HUDEP-2 (cell line): ENCODE data around the gene SLC22A13.
A peak's percentile ranks its signal among the peaks of the same experiment; 100 is the strongest.
"Not testable (repeated sequence)": the region's sequence is repeated elsewhere in the genome, so short reads cannot be mapped to it uniquely, and the experiment has no call there.

Experiments
- DNase-seq, 76 experiments: peaks; one replicate each; lab custom pipeline; 2025; ENCODE audit not compliant: unreplicated experiment in 76 of 76; lab: John Stamatoyannopoulos, UW

Gene SLC22A13

GRCh38 chr3:38265604-38266307 is at the start of gene SLC22A13:
Gene SLC22A13 (plus strand): TSS chr3:38265812. CDS start chr3:38265861, 49 bp downstream.
- no peak for DNase-seq

GRCh38 chr3:38219609-38220197 is 45.9 kb upstream of the SLC22A13 start:
- no peak for DNase-seq

DNA sequence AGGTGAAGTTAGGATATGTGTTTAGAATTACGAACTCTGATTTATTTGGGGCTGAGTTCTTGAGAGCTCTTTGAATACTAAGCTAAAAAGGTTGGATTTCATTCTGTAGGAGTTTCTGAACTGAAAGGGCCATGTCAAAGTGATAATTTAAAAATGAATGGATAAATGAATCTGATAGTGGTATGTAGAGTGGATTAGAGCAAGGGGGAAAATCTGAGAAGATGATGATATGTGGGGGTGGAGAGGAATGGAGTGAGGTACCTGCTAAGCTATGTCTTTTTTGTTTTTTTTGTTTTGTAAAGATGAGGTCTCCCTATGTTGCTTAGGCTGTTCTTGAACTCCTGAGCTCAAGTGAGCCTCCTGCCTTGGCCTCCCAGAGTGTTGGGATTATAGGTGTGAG is 44.6 kb upstream of the SLC22A13 start:
- DNase-seq: no peak

GRCh38 chr3:38222032-38222634 is 43.5 kb upstream of the SLC22A13 start:
- peak in 70 of 76 experiments; percentile 9 to 86 (median 60) for DNase-seq

DNA sequence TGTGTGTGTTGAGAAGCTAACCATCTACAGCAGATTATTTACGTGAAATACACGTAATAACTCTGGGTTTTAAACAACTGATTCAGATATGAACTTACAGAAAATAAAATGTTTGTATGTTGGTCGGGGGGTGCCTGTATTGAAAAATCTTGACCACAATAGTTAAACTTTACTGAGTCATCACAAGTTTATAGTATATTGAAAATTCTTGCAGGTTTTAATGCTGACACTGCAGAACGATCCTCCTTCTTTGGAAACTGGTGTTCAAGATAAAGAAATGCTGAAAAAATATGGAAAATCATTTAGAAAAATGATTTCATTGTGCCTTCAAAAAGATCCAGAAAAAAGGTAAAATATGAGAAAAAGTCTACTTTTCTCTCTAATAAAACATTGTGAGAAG is 41.3 kb upstream of the SLC22A13 start:
- DNase-seq: no peak

DNA sequence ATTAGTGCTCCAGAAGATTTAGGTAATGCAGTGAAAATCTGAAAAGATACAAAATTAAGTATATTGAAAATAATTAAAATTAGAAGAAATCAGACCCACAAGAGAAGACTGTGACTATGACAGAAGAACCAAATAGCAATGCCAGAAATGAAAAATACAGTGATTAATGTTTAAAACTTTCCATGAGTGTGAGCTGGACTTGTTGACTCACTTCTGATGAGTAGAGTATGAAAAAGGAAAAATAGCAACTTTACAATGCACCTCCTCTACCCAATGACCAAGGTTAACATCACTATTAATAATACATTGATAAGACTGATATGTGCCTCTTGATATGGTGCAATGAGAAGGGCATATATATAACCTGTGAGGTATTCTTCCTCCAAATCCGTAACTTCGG is 39.3 kb upstream of the SLC22A13 start:
- no peak for DNase-seq

DNA sequence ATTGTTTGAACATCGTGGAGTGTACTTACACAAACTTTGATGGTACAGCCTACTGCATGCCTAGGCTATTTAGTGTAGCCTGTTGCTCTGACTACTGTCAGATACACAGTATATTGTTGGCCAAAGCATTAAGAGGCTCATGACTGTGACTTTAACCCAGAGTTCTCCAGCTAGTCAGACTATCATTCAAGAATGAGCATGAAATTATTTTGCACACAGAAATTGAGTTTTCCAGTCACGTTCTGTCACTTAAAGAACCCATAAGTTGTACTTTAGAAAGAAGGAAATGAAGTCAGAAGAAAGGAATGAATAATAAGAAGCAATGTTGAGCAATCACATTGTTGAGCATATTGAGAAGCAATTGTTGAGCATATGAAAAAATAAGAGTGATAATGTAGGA is 37.6 kb upstream of the SLC22A13 start:
- no peak for DNase-seq

DNA sequence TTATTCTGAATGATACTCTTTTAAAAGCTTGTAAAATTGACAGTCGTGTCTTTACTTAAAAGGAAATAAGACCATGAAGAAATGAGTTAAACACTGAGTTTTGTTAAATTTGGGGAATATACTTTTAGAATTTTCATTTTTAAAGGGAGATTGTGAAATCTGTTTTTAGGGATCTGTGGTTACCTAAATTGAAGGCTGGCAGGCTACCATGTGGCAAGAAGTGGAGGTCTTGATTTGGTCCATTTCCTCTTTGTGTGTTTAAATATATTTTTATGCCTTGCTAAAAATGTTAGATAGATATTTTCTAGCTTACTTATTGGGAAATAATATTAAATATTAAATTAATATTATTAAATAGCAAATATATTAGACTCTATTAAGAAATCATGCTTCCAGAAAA is 36.6 kb upstream of the SLC22A13 start:
- no peak for DNase-seq

- no peak for DNase-seq
Measured at GRCh38 chr3:38232701-38233100, 32.9 kb upstream of the SLC22A13 start.

DNA sequence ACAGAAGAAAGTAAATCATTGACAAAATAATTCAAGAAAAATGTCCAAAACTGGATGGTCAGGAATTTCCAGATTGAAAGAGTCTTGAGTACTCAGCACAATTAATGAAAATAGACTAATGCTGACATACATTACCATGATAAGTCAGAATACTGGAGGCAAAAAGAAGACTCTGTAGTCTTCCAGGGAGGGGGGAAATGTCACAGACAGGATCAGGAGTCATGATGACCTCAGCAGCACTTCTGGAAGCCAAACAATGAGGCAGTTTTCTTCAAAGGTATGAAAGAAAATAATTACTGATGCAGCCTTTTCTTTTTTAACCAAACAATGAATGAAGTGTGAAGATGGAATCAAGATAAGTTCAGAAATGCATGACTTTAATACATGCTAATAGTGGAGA is 30.1 kb upstream of the SLC22A13 start:
- DNase-seq: no peak

DNA sequence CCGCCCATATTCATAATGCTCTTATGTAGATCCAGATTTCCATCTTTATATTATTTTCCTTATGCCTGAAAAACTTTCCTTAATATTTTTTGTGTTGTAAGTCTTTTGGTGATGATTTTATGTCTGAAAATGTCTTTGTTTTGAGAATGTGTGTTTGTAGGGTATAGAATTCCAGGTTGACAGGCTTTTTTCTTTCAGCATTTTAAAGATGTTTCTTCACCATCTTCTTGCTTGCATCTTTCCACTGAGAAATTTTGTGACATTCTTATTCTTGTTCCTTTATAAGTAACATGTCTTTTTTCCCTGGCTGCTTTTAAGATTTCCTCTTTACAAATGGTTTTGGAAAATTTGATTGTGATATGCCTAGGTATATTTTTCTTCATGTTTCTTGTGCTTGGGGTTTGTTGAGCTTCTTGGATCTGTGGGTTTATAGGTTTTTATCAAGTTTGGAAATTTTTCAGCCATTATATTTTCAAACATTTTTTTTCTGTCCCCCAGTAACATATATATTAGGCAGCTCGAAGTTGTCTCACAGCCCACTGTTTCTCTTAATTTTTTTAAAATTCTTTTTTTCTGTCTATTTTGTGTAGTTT is 27.1 kb upstream of the SLC22A13 start:
- DNase-seq: no peak

DNA sequence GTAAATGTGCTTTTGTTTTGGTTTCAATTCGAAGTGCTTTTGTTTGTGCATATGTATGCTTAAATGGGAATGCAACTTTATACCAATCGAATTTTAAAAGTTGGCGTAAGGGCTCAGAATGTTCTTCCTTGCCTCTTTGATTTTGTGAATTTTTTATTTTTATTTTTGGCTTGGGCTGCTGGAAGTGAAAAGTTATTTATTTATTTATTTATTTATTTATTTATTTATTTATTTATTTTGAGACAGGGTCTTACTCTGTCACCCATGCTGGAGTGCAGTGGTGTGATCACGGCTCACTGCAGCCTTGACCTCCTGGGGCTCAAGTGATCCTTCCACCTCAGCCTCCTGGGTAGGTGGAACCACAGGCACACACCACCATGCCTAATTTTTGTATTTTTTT is 22.8 kb upstream of the SLC22A13 start:
- not testable (repeated sequence) for DNase-seq

DNA sequence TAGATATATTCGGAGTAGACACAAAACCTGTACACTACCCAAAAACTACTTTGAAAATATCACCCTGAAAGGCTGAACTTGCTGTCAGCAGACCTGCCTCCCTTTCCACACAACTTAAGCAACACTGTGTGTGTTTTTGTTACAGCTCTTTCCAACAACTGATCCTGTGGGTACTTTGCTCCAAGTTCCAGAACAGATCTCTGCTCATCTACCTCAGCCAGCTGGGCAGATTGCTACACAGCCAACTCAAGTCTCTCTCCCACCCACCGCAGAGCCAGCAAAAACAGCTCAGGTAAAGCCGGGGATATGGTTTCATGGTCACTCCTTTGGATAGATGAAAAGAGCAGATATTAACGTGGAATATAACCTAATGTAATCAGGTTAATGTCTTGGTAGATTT is 19.7 kb upstream of the SLC22A13 start:
- DNase-seq: no peak

GRCh38 chr3:38247366-38248035 is 18.1 kb upstream of the SLC22A13 start:
- peak in 1 of 76 experiments; percentile 7 for DNase-seq

GRCh38 chr3:38250198-38250597 is 15.4 kb upstream of the SLC22A13 start:
- no peak for DNase-seq

GRCh38 chr3:38251197-38251596 is 14.4 kb upstream of the SLC22A13 start:
- no peak for DNase-seq

DNA sequence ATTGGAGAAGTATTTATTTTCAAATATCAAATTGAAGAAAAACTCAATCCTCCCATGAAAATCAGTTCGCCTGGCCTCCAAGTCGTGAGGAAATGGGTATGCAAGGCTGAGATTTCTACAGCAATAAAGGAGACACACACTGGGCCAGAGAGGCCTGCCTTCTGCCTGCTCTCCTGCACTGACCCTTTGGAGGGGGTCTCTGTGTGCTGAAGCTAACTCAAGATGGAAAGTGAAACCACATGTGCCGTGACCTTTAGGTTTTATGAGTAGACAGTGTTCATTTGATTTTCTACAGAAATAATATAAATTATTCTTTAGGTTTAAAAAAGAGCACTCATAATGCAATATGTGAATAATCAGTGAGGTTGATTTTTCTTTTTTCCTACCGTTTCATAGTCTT is 11.9 kb upstream of the SLC22A13 start:
- DNase-seq: no peak

DNA sequence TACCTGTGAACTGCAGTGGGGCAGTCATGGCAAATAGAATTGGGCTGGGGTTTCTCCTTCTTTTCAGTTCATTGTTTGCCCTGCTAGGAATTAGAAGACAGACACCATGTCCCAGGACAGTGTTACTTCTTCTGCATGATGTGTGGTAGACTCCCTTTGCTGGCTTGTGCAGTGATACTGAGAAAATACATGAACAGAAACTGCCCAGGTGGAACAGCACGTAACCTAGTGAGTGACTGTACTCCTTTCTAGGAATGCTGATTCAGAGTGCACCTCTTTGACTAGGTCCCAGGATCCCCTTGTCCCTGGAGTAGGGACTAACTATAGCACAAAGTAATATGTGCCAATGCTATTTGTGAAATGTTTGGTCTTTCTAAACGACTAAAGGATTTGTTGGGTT is 10.7 kb upstream of the SLC22A13 start:
- DNase-seq: no peak

GRCh38 chr3:38255627-38256026 is 10.0 kb upstream of the SLC22A13 start:
- no peak for DNase-seq

DNA sequence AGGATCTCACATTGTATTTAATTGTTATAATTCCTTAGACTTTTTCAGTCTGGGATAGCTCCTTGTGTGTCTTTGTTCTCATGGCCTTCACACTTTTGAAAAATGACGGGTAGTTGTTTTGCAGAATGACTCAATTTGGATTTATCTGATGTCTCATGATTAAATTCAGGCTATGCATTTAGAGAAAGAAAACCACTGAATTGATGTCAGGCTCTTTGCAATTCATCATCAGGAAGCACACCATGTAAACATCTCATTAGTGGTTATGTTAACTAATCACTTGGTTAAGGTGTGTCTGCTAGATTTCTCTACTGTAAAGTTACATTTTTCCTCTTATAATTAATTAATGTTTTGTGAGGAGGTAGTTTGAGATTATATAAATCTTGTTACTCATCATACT is 8.0 kb upstream of the SLC22A13 start:
- DNase-seq: no peak

- no peak for DNase-seq
Measured at GRCh38 chr3:38260474-38260873, 5.1 kb upstream of the SLC22A13 start.
